GM19395 (cell line): Measurements from ENCODE around the gene TRPM4.
"Not testable (repeated sequence)": the region's sequence is repeated elsewhere in the genome, so short reads cannot be mapped to it uniquely, and the experiment has no call there.

Experiments
- ATAC-seq: cut with Tn5 transposase; IDR thresholded peaks from one replicate; pipeline ENCODE4 v1.9.1; 2021; ENCODE audit warnings: mild to moderate bottlenecking, moderate library complexity; ENCODE audit not compliant: unreplicated experiment

TRPM4 gene

DNA sequence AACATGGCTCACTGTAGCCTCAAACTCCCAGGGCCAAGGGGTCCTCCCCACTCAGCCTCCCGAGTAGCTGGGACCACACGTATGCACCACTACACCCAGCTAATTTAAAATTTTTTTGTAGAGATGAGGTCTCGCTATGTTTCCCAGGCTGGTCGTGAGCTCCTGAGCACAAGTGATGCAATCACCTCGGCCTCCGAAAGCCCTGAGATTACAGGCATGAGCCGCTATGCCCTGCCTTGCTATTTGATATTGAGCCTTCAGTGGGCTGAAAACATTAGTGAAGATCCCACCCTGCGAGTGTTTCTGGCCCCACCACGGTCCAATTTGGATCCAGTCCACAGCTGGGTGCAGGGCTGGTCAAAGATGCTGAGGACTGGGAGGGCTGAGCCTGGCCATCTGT, 65.9 kb downstream of the TRPM4 start:
- no peak for ATAC-seq

GRCh38 chr19:49224441-49224840, 66.8 kb downstream of the TRPM4 start:
- ATAC-seq: not testable (repeated sequence)

- ATAC-seq: no peak
Measured at GRCh38 chr19:49224879-49225278, 67.3 kb downstream of the TRPM4 start.

DNA sequence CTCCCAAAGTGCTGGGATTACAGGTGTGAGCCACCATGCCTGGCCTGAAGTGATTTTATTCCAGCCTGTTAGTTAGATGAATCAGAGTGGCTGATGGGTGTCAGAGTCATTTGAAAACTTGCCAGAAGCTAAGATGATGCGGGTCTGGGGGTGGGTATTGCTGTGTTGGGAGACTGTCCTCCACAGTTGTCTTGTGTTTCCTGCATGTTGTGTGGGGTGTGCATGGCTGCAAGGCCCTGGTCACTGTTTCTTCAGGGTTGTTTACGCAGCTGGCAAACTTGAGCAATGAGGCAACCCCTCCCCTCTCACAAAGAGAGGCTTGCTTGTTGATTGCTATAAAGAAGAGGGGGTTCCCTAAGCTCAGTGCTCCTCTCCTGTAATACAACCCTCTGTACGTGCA, 71.8 kb downstream of the TRPM4 start:
- ATAC-seq: no peak

DNA sequence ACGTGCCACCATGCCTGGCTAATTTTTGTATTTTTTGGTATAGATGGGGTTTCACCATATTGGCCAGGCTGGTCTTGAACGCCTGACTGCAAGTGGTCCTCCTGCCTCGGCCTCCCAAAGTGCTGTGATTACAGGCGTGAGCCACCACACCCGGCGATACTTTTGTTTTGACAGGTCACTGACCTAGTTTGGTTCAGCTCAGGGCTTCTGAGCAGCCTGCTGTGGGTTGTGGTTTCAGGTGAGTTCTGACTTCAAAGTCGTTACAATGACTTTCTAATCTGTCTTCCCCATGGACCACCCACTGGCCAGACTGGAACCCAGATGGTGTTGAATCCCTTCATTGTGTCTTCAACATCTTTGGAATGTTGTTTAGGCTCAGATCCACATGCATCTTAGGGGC, 73.8 kb downstream of the TRPM4 start:
- no peak for ATAC-seq

DNA sequence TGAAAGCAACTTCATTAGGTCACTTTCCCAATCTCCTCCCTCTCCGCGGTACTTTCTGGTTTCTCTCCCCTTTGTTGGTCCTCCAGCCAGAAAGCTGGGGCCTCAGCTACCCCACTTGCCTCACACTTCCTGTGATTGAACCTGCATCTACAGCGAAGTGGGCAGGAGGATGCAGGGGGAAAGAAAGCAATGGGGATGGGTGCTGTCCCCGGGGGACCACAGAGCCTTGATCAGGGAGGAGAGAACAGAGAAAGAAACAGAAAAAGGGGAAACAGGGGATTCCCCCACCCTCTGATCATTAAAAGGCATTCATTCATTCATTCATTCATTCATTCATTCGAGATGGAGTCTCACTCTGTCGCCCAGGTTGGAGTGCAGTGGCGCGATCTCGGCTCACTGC, 74.2 kb downstream of the TRPM4 start:
- ATAC-seq: no peak

- ATAC-seq: no peak
Measured at GRCh38 chr19:49233163-49233562, 75.6 kb downstream of the TRPM4 start.

- ATAC-seq: no peak
Measured at GRCh38 chr19:49241769-49242168, 84.2 kb downstream of the TRPM4 start.

DNA sequence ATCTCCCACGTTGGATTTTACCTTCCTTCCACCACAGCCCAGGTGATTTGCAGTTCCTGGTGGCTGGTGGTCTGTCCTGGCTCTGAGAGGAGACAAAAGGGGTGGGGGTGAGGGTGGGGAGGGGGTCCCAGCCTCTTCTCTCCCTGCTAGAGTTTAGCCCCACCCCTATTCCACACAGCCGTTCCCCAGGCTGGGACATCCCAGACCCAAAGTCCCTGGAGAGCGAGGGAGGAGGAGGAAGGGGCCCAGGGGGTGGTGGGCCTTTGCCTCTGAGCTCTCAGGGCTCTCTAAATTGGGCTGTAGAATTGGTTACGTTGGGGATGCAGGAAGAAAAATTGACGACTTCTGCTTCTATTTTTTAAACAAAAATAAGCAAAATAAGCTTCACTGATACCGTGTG, 85.5 kb downstream of the TRPM4 start:
- ATAC-seq: no peak

DNA sequence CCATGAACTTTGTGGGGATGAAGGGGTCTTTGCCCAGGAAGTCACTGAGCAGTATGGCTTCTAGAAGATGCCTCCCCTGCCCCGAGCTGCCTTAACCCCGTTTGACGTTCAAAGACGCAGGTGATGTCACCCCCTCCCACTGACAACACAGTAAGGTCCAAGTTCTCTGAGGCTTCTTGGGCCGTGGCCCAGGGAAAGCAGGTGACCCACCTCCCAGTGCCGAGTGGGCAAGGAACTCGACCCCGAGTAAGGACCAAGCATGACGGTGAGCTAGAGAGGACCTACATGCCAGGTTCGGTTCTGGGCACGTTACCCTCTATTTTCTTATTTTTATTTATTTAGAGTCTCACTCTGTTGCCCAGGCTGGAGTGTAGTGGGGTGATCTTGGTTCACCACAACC, 86.1 kb downstream of the TRPM4 start:
- no peak for ATAC-seq

DNA sequence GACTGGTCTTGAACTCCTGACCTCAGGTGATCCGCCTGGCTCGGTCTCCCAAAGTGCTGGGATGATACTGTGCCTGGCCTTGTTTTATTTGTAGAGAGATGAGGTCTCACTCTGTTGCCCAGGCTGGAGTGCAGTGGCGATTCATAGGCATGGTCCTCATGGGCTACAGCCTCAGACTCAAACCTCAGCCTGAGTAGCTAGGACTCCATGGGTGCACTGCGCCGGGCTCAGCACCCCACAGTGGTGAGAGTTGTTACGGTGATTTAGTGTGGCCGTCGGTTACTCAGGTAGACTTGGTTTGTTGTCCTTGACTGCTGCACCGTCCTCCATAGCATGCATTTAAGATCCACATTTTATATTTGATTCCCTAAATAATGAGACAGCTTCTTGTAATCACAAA, 86.7 kb downstream of the TRPM4 start:
- no peak for ATAC-seq

- ATAC-seq: no peak
Measured at GRCh38 chr19:49247676-49248075, 90.1 kb downstream of the TRPM4 start.

DNA sequence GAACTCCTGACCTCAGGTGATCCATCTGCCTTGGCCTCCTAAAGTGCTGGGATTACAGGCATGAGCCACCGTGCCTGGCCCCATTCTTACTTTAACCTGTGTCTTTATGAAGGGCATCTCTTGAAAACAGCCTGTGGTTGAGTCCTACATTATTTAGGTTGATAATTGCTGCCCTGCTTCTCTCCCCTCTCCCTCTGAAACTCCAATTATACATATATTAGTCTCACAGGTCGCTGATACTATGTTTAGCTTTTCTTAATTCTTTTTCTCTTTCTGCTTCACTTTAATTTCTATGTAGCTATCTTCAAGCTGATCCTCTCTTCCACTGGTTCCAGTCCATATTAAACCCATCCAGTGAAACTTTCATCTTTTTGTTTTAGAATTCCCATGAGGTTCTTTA, 92.3 kb downstream of the TRPM4 start:
- ATAC-seq: no peak

DNA sequence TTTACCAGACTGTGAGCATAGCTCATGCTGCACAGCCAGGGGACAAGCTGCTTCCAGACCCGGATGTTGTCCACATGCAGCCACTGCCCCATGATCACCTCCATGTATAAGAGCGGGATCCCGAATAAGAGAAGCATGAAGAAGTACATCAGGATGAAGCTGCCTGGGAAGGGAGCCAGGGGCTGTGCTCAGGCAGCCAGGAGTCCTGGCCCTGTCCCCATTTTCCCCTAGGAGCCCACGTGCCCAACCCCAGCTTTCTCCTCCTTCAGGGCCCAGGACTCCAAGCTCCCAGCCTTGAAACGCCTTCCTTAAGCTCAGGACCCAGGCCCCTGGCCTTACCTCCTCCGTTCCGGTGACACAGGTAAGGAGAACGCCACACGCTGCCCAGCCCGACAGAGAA, 98.1 kb downstream of the TRPM4 start:
- no peak for ATAC-seq

GRCh38 chr19:49256691-49257090, 99.1 kb downstream of the TRPM4 start:
- no peak for ATAC-seq
